Nephron progenitor cell (in vitro differentiated cells): ENCODE data around the gene PAXIP1.

ENCODE experiments used
- DNase-seq: peaks from one replicate; pipeline ENCODE4 v3.0.0; 2021
- H3K27ac Mint-ChIP-seq: 2 replicates; pipeline ENCODE4 v1.8.0; 2021; ENCODE audit warnings: mild to moderate bottlenecking, moderate library complexity, mixed read lengths
- H3K27me3 Mint-ChIP-seq: 2 replicates; pipeline ENCODE4 v1.8.0; 2021; ENCODE audit warnings: mild to moderate bottlenecking, low read depth, mixed read lengths; ENCODE audit not compliant: poor library complexity
- H3K36me3 Mint-ChIP-seq: 2 replicates; pipeline ENCODE4 v1.8.0; 2021; ENCODE audit warnings: low read depth, mixed read lengths
- H3K4me1 Mint-ChIP-seq: 2 replicates; pipeline ENCODE4 v1.8.0; 2021; ENCODE audit warnings: mixed read lengths
- H3K4me3 Mint-ChIP-seq: 2 replicates; pipeline ENCODE4 v1.8.0; 2021; ENCODE audit warnings: mild to moderate bottlenecking, moderate library complexity, mixed read lengths
- H3K9me3 Mint-ChIP-seq: 2 replicates; pipeline ENCODE4 v1.8.0; 2021; ENCODE audit warnings: mild to moderate bottlenecking, moderate library complexity, mixed read lengths
- TF ChIP-seq, protein P1 (sequence below): fragments of 200-600 bp; sonication (generic); IDR thresholded peaks from 2 replicates; pipeline ENCODE4 v1.5.0; 2021; ENCODE audit warnings: antibody characterized with exemption

Gene PAXIP1

DNA sequence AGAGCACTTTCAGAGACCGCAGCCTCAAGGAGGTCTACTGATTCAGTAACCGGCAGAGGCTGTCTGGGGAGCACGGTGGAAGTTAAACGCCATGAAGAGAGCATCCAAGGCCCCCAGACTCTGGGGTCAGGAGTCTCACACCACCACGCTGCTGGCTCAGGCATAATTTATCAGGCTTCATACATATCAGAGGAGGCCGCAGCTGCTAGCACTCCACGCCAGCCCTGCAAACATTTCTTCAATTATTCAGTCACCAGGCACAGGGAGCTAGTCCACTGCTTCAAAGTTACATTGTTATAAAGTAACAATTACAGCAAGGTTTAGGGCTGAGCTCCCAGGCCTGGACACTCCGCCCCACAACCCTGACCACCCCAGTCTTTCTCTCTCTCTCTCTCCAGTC is 97.8 kb downstream of the PAXIP1 start:
- Mint-ChIP-seq H3K4me1 (peaks cover 6% of the 10 kb centered on the region), H3K9me3 (peaks cover 37% of the 10 kb centered on the region), H3K4me3 (no peak overlapping the region), H3K27ac (no peak overlapping the region), H3K36me3 (no peaks in the 10 kb centered on the region), H3K27me3 (peaks cover 8% of the 10 kb centered on the region)
- TF ChIP-seq, protein P1, sequence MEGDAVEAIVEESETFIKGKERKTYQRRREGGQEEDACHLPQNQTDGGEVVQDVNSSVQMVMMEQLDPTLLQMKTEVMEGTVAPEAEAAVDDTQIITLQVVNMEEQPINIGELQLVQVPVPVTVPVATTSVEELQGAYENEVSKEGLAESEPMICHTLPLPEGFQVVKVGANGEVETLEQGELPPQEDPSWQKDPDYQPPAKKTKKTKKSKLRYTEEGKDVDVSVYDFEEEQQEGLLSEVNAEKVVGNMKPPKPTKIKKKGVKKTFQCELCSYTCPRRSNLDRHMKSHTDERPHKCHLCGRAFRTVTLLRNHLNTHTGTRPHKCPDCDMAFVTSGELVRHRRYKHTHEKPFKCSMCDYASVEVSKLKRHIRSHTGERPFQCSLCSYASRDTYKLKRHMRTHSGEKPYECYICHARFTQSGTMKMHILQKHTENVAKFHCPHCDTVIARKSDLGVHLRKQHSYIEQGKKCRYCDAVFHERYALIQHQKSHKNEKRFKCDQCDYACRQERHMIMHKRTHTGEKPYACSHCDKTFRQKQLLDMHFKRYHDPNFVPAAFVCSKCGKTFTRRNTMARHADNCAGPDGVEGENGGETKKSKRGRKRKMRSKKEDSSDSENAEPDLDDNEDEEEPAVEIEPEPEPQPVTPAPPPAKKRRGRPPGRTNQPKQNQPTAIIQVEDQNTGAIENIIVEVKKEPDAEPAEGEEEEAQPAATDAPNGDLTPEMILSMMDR = no peak
- DNase-seq = no peak

DNA sequence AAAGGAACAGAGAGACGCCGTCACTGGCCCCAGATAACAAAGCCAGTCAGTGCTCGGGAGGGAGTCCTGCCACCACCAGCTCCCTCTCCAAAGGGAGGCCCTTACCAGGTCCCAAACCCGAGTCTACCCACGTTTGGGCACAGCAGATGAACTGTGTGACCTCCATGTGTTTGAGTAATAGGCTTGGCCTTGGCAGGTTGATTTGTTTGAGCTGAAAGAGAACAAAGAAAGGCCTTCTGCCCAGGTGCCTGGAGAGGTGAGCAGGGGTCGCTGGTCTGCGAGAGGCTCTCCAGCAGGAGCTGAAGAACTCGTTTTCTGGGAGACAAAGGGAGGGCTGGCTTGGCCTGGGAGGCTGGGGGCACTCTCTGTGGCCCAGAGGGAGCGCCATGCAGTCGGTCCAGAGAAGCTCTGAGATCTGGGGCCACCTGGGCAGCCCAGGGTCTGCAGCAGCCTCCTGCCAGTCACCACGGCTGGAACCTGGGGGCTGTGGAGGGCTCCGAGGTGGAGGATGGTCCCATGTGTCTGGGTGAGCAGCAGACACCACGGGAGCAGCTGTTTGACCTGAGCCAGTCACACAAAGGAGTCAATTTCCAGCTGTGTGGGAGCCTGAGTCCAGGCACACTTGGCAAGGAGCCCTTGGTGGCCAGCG is 99.7 kb downstream of the PAXIP1 start:
- Mint-ChIP-seq H3K36me3 (no peaks in the 10 kb centered on the region), H3K27ac (no peak overlapping the region), H3K4me1 (peaks cover 6% of the 10 kb centered on the region), H3K27me3 (peaks cover 3% of the 10 kb centered on the region), H3K9me3 (peaks cover 23% of the 10 kb centered on the region), H3K4me3 (no peak overlapping the region)
- TF ChIP-seq, protein P1 = no peak
- no peak for DNase-seq

DNA sequence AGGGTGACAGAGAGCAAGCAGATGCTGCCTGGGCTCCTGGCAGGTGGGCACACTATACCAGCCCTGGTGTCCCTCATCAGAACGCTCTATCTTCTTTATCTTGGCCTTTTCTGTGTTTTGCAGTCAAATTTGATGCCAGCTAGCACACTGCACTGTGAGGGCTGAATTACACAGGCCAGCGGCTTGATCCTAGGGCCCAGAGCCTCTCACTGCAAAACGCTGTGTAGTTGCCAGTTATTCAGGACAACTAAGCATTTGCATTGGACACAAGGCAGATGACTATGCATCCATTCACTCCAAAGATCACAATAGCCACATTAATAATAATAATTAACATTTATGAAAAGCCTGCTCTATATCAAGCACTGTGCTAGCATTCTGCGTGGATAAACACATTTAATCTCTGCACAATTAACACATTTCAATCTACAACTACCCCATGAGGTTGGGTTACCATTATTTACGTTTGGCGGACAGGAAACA is 100.3 kb downstream of the PAXIP1 start:
- Mint-ChIP-seq H3K36me3 (no peaks in the 10 kb centered on the region), H3K4me3 (no peak overlapping the region), H3K27me3 (peaks cover 3% of the 10 kb centered on the region), H3K9me3 (peaks cover 18% of the 10 kb centered on the region), H3K27ac (no peak overlapping the region), H3K4me1 (peaks cover 6% of the 10 kb centered on the region)
- TF ChIP-seq, protein P1 = no peak
- DNase-seq = no peak

DNA sequence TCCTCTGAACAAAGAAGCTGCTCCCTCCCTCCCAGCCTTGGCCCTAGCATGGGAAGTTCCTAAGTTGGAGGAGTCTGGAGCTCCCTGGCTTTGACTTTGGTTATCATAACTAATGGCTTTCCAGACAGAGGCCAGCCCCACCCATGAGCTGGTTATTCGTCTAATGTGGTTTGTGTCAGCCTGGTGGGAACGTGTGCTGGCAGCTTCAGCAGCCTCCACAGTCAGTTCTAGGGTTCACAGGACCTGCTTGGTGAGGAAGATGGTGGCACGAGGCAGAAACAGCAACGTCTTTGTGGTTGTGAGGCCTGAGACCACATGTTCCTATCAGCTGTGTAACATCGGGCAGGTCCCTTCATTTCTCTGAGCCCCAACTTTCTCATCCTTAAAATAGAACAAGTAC is 103.1 kb downstream of the PAXIP1 start:
- H3K36me3 Mint-ChIP-seq = no peaks in the 10 kb centered on the region
- DNase-seq = no peak
- peaks cover 9% of the 10 kb centered on the region for H3K9me3 Mint-ChIP-seq
- no peak overlapping the region for H3K27ac Mint-ChIP-seq
- no peaks in the 10 kb centered on the region for H3K27me3 Mint-ChIP-seq
- no peak overlapping the region for H3K4me3 Mint-ChIP-seq
- peaks cover 11% of the 10 kb centered on the region for H3K4me1 Mint-ChIP-seq
- TF ChIP-seq, protein P1 = no peak

DNA sequence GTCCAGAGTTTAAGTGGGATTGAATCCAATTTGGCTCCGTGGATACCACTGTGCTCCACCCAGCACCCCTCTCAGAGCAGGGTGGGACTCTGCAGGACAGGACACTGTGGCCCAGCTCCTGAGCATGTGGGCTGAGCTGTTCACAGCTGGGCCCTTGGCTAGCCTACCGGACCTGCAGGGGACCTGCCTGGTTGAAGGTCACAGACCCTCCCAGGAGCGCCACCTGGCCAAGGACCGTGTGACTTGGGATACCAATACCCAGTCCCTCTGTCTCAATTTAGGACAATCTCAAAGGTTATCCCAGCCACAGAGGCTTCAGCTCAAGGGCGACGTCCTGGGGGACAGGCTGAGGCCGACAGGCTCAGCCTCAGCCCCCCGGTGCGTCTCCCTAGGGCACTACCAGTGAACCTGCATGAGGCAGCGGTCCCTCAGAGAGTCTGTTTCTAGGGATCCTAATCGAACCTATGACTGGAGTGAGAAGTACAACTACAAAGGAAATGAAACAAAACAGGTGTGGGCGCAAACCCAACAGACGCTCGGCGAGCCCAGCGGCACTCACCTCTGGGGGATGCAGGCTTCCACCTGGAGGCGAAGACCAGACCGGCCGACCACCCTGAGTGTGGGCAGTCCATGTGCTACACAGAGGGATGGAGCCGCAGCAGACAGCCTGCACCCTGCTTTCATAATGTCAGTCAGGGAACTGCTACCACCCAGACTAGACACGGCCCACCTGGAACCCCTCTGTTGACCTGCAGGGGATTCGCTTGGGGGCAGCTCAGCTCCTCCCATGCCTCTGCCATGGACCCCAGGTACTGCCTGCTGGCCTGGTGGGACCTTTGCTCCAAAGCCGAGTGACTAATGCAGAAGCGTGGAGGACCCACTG is 103.7 kb downstream of the PAXIP1 start:
- TF ChIP-seq, protein P1 = no peak
- H3K4me1 Mint-ChIP-seq = peaks cover 11% of the 10 kb centered on the region
- no peak overlapping the region for H3K4me3 Mint-ChIP-seq
- no peaks in the 10 kb centered on the region for H3K36me3 Mint-ChIP-seq
- H3K9me3 Mint-ChIP-seq = peaks cover 4% of the 10 kb centered on the region
- H3K27me3 Mint-ChIP-seq = no peaks in the 10 kb centered on the region
- no peak for DNase-seq
- no peak overlapping the region for H3K27ac Mint-ChIP-seq
